Omental fat pad (tissue), 4 donors: ENCODE data around the gene NELL1. TPM values are rescaled to one million over a fixed set of nuclear protein-coding genes. Genes with fewer than 3 reads are reported as not detected.

Experiments used
- ATAC-seq: fragments of 150-250 bp; one replicate; pipeline ENCODE4 v1.9.1; 2016; ENCODE audit warnings: mild to moderate bottlenecking, moderate library complexity; ENCODE audit not compliant: low FRiP score
- DNase-seq: peaks from one replicate; pipeline ENCODE4 v3.0.0-alpha.2; 2019; ENCODE audit warnings: low spot score
- total RNA-seq, 4 donors: library from RNA; depleted of rRNA; stranded (reverse); fragments of >200 nt; gene quantifications; one replicate each; pipeline ENCODE4 v1.1.0, GENCODE V29; 2016
- TF ChIP-seq, protein P1 (sequence below), 3 donors: fragments of 450-650 bp; IDR thresholded peaks; one replicate each; pipeline ENCODE4 v1.5.1; 2016 to 2017; ENCODE audit warnings: antibody characterized with exemption in 3 of 3, mild to moderate bottlenecking in 3 of 3, moderate library complexity in 2 of 3

Gene NELL1
- total RNA-seq, 4 donors from 2014 or later, result 0.48 to 1.3 TPM; not detected in 2

DNA sequence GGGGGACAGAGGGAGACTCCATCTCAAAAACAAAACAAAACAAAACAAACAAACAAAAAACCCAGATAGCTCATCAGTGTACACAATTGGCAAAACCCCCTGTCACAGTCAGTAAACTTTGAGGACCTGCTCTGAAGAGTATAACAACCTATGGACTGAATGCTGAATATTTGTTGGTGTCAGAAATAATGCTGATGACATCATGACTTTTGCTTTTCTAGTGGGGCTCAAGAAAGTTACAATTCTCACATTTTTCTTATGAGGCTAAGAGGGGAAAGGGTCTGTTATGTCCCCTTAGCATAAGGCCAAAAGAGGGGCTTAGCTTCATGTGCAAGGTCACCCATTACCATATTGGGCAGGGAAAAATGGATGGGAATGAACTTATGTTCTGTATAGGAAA is 207.4 kb downstream of the NELL1 start:
- DNase-seq (no peak), ATAC-seq (no peak)
- TF ChIP-seq, protein P1, sequence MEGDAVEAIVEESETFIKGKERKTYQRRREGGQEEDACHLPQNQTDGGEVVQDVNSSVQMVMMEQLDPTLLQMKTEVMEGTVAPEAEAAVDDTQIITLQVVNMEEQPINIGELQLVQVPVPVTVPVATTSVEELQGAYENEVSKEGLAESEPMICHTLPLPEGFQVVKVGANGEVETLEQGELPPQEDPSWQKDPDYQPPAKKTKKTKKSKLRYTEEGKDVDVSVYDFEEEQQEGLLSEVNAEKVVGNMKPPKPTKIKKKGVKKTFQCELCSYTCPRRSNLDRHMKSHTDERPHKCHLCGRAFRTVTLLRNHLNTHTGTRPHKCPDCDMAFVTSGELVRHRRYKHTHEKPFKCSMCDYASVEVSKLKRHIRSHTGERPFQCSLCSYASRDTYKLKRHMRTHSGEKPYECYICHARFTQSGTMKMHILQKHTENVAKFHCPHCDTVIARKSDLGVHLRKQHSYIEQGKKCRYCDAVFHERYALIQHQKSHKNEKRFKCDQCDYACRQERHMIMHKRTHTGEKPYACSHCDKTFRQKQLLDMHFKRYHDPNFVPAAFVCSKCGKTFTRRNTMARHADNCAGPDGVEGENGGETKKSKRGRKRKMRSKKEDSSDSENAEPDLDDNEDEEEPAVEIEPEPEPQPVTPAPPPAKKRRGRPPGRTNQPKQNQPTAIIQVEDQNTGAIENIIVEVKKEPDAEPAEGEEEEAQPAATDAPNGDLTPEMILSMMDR (IDR thresholded peaks at IDR 0.05), result no peak

DNA sequence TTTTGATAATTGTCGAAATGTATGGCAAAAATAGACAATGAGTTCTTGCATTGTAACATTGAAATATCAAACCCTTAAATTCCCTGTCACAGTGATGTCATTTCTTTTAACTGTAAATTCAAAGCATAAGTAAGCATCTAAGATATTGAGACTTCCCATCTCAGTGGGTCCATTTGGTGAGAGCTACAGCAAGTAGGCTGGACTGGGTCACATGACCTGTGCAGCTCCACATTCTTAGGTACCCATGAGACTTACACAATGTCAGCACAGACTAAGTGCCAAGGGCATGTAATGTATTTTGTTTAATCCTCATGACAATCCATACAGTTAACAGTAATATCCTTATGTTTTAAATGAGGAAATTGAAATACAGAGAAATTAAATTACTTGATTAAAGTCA is 210.7 kb downstream of the NELL1 start:
- no peak for ATAC-seq
- TF ChIP-seq, protein P1 (IDR thresholded peaks at IDR 0.05), result no peak
- no peak for DNase-seq

DNA sequence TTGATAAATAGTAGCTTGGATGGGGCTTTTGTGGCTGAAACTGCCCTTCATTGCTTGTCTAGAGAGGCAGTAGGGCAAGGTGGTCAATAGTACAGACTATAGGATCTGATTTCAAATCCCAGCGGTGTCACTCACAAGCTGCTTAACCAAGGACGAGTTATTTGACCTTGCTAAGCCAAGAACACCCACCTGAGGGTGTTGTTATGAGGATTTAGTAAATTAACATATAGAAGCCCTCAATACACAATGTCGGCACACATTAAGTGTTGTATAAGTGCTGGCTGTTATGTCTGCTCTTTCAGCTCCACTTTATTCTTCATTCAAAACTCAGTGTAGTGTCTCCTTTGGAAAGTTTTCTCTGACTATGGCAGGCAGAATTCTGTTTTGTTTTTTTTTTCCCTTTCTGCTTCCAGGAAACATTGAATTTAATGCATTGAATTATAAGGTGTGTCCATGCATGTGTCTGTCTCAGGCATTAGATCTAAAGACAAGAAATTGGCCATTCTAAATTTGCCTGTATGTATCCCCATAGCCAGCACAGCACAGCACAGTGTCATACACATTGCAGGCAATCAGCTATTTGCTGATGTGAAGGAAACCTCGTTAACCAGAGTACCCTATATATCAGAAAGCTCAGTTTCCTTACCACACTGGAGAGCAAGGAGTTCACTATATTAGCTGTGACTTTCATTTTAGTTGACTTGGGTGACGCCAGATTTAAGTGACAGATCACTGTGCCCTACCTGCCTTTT is 212.1 kb downstream of the NELL1 start:
- no peak for ATAC-seq
- no peak for DNase-seq
- TF ChIP-seq, protein P1 (IDR thresholded peaks at IDR 0.05), result no peak

DNA sequence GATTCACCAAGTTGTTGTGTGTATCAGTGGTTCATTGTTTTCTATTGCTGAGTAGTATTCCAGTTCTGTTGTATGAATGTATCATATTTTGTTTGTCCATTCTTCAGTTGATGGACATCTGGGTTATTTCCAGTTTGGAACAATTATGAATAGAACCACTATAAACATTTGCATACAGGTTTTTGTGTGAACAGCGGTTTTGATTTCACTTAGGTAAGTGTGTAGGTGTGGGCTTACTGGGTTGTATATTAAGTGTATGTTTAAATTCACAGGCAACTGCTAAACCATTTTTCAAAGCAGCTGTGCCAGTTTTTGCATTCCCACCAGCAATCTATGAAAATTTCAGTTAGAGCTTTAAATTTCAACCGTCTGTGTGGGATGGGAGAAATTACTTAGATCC is 217.8 kb downstream of the NELL1 start:
- TF ChIP-seq, protein P1 (IDR thresholded peaks at IDR 0.05), result no peak
- ATAC-seq, result no peak
- DNase-seq, result no peak

DNA sequence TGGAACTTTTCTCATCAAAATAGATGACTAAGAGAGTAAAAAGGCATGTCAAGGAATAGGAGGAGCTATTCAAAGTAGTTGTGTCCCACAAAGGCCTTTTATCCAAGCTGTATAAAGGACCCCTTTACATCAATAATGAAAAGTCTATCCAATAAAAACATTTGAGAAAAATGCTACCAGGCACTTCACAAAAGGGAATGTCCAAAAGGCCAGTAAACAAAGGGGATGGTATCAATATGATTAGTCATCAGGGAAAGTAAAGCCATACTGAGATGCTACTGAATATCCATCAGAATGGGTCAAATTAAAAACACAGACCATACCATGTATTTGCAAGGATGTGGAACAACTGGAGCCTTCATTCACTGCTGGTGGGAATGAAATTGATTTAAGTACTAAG is 224.9 kb downstream of the NELL1 start:
- ATAC-seq (no peak), DNase-seq (no peak)
- TF ChIP-seq, protein P1 (IDR thresholded peaks at IDR 0.05), result no peak

DNA sequence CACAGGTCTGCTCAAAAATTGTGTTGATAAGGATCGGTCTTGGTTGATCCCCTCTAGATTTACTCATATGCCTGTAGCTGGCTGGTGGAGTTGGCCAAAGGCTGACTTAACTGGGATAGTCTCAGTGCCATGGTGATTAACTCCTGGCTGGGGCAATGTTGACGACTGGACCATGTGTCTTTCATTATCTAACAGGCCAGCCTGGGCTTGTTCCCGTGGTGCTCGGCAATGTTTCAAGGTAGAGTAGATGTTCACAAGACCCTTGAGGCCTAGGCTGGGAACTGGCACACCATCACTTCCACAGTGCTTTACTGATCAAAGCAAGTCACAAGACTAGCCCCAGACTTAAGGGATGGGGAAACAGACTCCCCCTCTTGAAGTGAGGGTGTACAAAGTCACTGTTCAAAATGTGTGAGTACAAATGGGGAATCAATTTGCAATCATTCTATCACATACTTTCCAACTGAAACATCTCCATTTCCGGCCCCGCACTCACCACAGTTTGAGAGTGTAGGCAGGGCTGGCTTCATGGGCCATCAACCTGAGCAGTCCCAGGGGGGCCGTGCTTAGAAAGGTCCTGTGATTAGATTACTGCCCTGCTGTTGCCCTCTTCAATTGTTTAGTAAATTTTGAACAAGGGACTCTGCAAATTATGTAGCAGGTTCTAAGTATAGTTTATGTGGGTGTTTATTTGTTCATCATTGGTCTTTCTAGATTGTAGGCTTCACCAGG is 240.8 kb downstream of the NELL1 start:
- no peak for DNase-seq

More for the DNA sequence above, 240.8 kb downstream of the NELL1 start:
- TF ChIP-seq, protein P1 (IDR thresholded peaks at IDR 0.05), result no peak
- no peak for ATAC-seq
